HL-60 (cell line): ENCODE measurements around the gene MCF2L2.

Experiments
- POLR2AphosphoS5 ChIP-seq: IDR thresholded peaks from 2 replicates; pipeline ENCODE4 v1.6.1; 2012; ENCODE audit warnings: low read depth
- TF ChIP-seq, protein P1 (sequence below): IDR thresholded peaks from one replicate; pipeline ENCODE4 v1.5.1; 2011; ENCODE audit warnings: low read length, control low read depth, inconsistent platforms; ENCODE audit not compliant: insufficient read depth
- TF ChIP-seq, protein P2 (sequence below): IDR thresholded peaks from 2 replicates; pipeline ENCODE4 v1.6.1; 2012; ENCODE audit warnings: low read depth; ENCODE audit not compliant: insufficient replicate concordance

DNA sequence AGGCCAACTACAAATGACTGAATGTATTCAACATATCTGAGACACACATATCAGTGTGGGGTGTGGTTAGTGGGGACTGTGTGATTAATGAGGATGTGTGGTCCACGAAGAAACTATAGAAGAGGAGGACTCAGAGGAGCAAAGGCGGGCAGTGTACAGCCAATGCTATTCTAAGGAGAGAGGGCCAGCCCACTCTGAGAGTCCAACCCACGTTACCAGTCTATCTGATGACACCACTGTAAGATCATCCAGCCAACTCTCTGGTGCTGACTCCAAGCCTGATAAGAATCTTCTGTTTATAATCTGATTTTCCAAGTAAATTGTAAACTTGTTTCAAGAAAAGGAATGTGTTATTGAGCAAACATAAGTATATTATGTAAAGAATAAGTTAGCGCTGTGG, 47.2 kb downstream of the MCF2L2 start:
- TF ChIP-seq, protein P1, sequence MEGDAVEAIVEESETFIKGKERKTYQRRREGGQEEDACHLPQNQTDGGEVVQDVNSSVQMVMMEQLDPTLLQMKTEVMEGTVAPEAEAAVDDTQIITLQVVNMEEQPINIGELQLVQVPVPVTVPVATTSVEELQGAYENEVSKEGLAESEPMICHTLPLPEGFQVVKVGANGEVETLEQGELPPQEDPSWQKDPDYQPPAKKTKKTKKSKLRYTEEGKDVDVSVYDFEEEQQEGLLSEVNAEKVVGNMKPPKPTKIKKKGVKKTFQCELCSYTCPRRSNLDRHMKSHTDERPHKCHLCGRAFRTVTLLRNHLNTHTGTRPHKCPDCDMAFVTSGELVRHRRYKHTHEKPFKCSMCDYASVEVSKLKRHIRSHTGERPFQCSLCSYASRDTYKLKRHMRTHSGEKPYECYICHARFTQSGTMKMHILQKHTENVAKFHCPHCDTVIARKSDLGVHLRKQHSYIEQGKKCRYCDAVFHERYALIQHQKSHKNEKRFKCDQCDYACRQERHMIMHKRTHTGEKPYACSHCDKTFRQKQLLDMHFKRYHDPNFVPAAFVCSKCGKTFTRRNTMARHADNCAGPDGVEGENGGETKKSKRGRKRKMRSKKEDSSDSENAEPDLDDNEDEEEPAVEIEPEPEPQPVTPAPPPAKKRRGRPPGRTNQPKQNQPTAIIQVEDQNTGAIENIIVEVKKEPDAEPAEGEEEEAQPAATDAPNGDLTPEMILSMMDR = no peak
- TF ChIP-seq, protein P2, sequence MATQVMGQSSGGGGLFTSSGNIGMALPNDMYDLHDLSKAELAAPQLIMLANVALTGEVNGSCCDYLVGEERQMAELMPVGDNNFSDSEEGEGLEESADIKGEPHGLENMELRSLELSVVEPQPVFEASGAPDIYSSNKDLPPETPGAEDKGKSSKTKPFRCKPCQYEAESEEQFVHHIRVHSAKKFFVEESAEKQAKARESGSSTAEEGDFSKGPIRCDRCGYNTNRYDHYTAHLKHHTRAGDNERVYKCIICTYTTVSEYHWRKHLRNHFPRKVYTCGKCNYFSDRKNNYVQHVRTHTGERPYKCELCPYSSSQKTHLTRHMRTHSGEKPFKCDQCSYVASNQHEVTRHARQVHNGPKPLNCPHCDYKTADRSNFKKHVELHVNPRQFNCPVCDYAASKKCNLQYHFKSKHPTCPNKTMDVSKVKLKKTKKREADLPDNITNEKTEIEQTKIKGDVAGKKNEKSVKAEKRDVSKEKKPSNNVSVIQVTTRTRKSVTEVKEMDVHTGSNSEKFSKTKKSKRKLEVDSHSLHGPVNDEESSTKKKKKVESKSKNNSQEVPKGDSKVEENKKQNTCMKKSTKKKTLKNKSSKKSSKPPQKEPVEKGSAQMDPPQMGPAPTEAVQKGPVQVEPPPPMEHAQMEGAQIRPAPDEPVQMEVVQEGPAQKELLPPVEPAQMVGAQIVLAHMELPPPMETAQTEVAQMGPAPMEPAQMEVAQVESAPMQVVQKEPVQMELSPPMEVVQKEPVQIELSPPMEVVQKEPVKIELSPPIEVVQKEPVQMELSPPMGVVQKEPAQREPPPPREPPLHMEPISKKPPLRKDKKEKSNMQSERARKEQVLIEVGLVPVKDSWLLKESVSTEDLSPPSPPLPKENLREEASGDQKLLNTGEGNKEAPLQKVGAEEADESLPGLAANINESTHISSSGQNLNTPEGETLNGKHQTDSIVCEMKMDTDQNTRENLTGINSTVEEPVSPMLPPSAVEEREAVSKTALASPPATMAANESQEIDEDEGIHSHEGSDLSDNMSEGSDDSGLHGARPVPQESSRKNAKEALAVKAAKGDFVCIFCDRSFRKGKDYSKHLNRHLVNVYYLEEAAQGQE = no peak
- TF ChIP-seq POLR2AphosphoS5 = no peak
